Measurements from ENCODE around the gene ZNF398.

Gene ZNF398

GRCh38 chr7:149153346-149153745, 6.1 kb downstream of the ZNF398 start:
- no peak for DNase-seq

- no peak for DNase-seq
These were observed 6.8 kb downstream of the ZNF398 start for GRCh38 chr7:149154056-149154455.

- no peak for DNase-seq
These were observed 9.6 kb downstream of the ZNF398 start for GRCh38 chr7:149156898-149157297.

- no peak for DNase-seq
These were observed 14.1 kb downstream of the ZNF398 start for GRCh38 chr7:149161241-149161848.

- no peak for DNase-seq
These were observed 18.9 kb downstream of the ZNF398 start for GRCh38 chr7:149166142-149166541.

- DNase-seq = no peak
These were observed 19.5 kb downstream of the ZNF398 start for GRCh38 chr7:149166630-149167352.

GRCh38 chr7:149171892-149172533, 24.8 kb downstream of the ZNF398 start:
- DNase-seq = no peak

GRCh38 chr7:149172534-149172920, 25.3 kb downstream of the ZNF398 start:
- no peak for DNase-seq

- no peak for DNase-seq
These were observed 27.9 kb downstream of the ZNF398 start for GRCh38 chr7:149175150-149175549.

- DNase-seq = no peak
These were observed 32.0 kb downstream of the ZNF398 start for GRCh38 chr7:149179241-149179640.

- no peak for DNase-seq
These were observed 33.6 kb downstream of the ZNF398 start for GRCh38 chr7:149180722-149181449.

- DNase-seq = no peak
These were observed 34.2 kb downstream of the ZNF398 start for GRCh38 chr7:149181450-149181790.

GRCh38 chr7:149184274-149184673, 37.0 kb downstream of the ZNF398 start:
- no peak for DNase-seq

GRCh38 chr7:149188213-149188612, 41.0 kb downstream of the ZNF398 start:
- DNase-seq = no peak

GRCh38 chr7:149188637-149189259, 41.5 kb downstream of the ZNF398 start:
- DNase-seq = no peak

GRCh38 chr7:149191851-149192250, 44.6 kb downstream of the ZNF398 start:
- no peak for DNase-seq

GRCh38 chr7:149194799-149195179, 47.5 kb downstream of the ZNF398 start:
- DNase-seq = no peak

GRCh38 chr7:149195180-149196150, 48.2 kb downstream of the ZNF398 start, which contains the start of gene ZNF282:
TSS of gene ZNF282 (plus strand) at chr7:149195546. CDS start at chr7:149195590, 44 bp downstream.
- peak; percentile 62 for DNase-seq

- DNase-seq = no peak
These were observed 49.0 kb downstream of the ZNF398 start for GRCh38 chr7:149196151-149196704.

GRCh38 chr7:149196705-149197171, 49.5 kb downstream of the ZNF398 start:
- DNase-seq = no peak

GRCh38 chr7:149197675-149198074, 50.4 kb downstream of the ZNF398 start:
- DNase-seq = no peak

Measured in activated gamma-delta T cell treated with Interleukin-2 at 50 U/mL for 16 hours (primary cell).